HepG2 (cell line): ENCODE results near the gene AEN. TPM values are rescaled to one million over a fixed set of nuclear protein-coding genes. Genes with fewer than 3 reads are reported as not detected.

Experiments used
- ATM ChIP-seq: fragments of 450-650 bp; IDR thresholded peaks from 2 replicates; pipeline ENCODE4 v1.7.1; 2017; ENCODE audit warnings: mild to moderate bottlenecking, borderline replicate concordance
- BCL3 ChIP-seq: sonication (generic); formaldehyde crosslinking; IDR thresholded peaks from 2 replicates; pipeline ENCODE4 v1.5.1; 2020; ENCODE audit warnings: mild to moderate bottlenecking, missing genetic modification reagents, moderate library complexity
- BRD4 ChIP-seq: sonication (generic); formaldehyde crosslinking; IDR thresholded peaks from 2 replicates; pipeline ENCODE4 v1.4.0; 2020; ENCODE audit warnings: missing genetic modification reagents
- CHCHD3 ChIP-seq: sonication (generic); formaldehyde crosslinking; IDR thresholded peaks from 2 replicates; pipeline ENCODE4 v1.8.0; 2022; ENCODE audit warnings: mild to moderate bottlenecking, missing genetic modification reagents, moderate library complexity
- FOXJ3 ChIP-seq: sonication (generic); formaldehyde crosslinking; IDR thresholded peaks from 2 replicates; pipeline ENCODE4 v1.4.0; 2020; ENCODE audit warnings: missing genetic modification reagents, mild to moderate bottlenecking, borderline replicate concordance
- JDP2 ChIP-seq: sonication (generic); formaldehyde crosslinking; IDR thresholded peaks from 2 replicates; pipeline ENCODE4 v1.8.1; 2022; ENCODE audit warnings: missing genetic modification reagents, borderline replicate concordance
- KDM4B ChIP-seq: sonication (generic); formaldehyde crosslinking; IDR thresholded peaks from 2 replicates; pipeline ENCODE4 v1.4.0; 2020; ENCODE audit warnings: missing genetic modification reagents
- MAX ChIP-seq: IDR thresholded peaks from 2 replicates; pipeline ENCODE4 v1.6.1; 2012; ENCODE audit warnings: inconsistent platforms
- MNT ChIP-seq: fragments of 450-650 bp; IDR thresholded peaks from 2 replicates; pipeline ENCODE4 v1.6.1; 2016
- PAWR ChIP-seq: sonication (generic); formaldehyde crosslinking; IDR thresholded peaks from 2 replicates; pipeline ENCODE4 v1.4.0; 2020; ENCODE audit warnings: missing genetic modification reagents, mild to moderate bottlenecking, borderline replicate concordance
- POLR2G ChIP-seq: fragments of 200-400 bp; formaldehyde crosslinking; IDR thresholded peaks from 2 replicates; pipeline ENCODE4 v1.6.1; 2018; ENCODE audit warnings: mild to moderate bottlenecking, low read depth, low read length, moderate library complexity
- RFXANK ChIP-seq: IDR thresholded peaks from 2 replicates; pipeline ENCODE4 v1.6.1; 2016
- RFXAP ChIP-seq: sonication (generic); formaldehyde crosslinking; IDR thresholded peaks from 2 replicates; pipeline ENCODE4 v1.4.0; 2020; ENCODE audit warnings: missing genetic modification reagents, borderline replicate concordance
- SKIL ChIP-seq: sonication (generic); formaldehyde crosslinking; IDR thresholded peaks from 2 replicates; pipeline ENCODE4 v1.8.0; 2022; ENCODE audit warnings: missing genetic modification reagents, mild to moderate bottlenecking, moderate library complexity, borderline replicate concordance
- TMF1 ChIP-seq: sonication (generic); formaldehyde crosslinking; IDR thresholded peaks from 2 replicates; pipeline ENCODE4 v1.8.1; 2022; ENCODE audit warnings: low read depth, missing genetic modification reagents
- ZNF160 ChIP-seq: sonication (generic); formaldehyde crosslinking; IDR thresholded peaks from 2 replicates; pipeline ENCODE4 v1.8.0; 2022; ENCODE audit warnings: mild to moderate bottlenecking, inconsistent platforms, missing genetic modification reagents
- ZNF274 ChIP-seq: sonication (generic); formaldehyde crosslinking; IDR thresholded peaks from 2 replicates; pipeline ENCODE4 v1.5.1; 2020; ENCODE audit warnings: mild to moderate bottlenecking, missing genetic modification reagents
- ZNF275 ChIP-seq: sonication (generic); formaldehyde crosslinking; IDR thresholded peaks from 2 replicates; pipeline ENCODE4 v1.8.0; 2022; ENCODE audit warnings: missing genetic modification reagents, mild to moderate bottlenecking, inconsistent platforms, borderline replicate concordance
- ZNF337 ChIP-seq: sonication (generic); formaldehyde crosslinking; IDR thresholded peaks from 2 replicates; pipeline ENCODE4 v1.5.1; 2020; ENCODE audit warnings: missing genetic modification reagents, low read depth, mild to moderate bottlenecking, borderline replicate concordance
- ZNF33B ChIP-seq: sonication (generic); formaldehyde crosslinking; IDR thresholded peaks from 2 replicates; pipeline ENCODE4 v1.5.1; 2020; ENCODE audit warnings: mild to moderate bottlenecking, missing genetic modification reagents
- ZNF367 ChIP-seq: sonication (generic); formaldehyde crosslinking; IDR thresholded peaks from 2 replicates; pipeline ENCODE4 v1.4.0; 2020; ENCODE audit warnings: missing genetic modification reagents, borderline replicate concordance
- ZNF44 ChIP-seq: sonication (generic); formaldehyde crosslinking; IDR thresholded peaks from 2 replicates; pipeline ENCODE4 v1.5.1; 2020; ENCODE audit warnings: mild to moderate bottlenecking, missing genetic modification reagents
- ZNF572 ChIP-seq: sonication (generic); formaldehyde crosslinking; IDR thresholded peaks from 2 replicates; pipeline ENCODE4 v1.5.1; 2020; ENCODE audit warnings: mild to moderate bottlenecking, missing genetic modification reagents
- ZNF652 ChIP-seq: IDR thresholded peaks from 2 replicates; pipeline ENCODE4 v1.6.1; 2016; ENCODE audit warnings: low read depth, borderline replicate concordance
- ZNF777 ChIP-seq: sonication (generic); formaldehyde crosslinking; IDR thresholded peaks from 2 replicates; pipeline ENCODE4 v1.4.0; 2020; ENCODE audit warnings: missing genetic modification reagents
- polyA plus RNA-seq, 8 experiments: library from polyadenylated mRNA; depleted of rRNA in 3 of 8; stranded (reverse) in 7 of 8; unstranded in 1 of 8; fragments of >200 nt; fragmentation: Illumina TruSeq in 4 of 8; extraction: Trizol in 4 of 8; gene quantifications; 2 replicates each; pipeline versions ENCODE4 v1.2.1 to v1.2.3, GENCODE V29; 2011 to 2016; ENCODE audit warnings: low read depth in 4 of 8, missing spikeins in 1 of 8, mixed read lengths in 1 of 8; ENCODE audit not compliant: insufficient read depth in 1 of 8
- total RNA-seq, 5 experiments: library from RNA; depleted of rRNA; stranded (reverse); fragments of >200 nt; fragmentation: Illumina TruSeq; extraction: Trizol; gene quantifications; 2 replicates each; pipeline ENCODE4 v1.2.3, GENCODE V29; 2016; ENCODE audit warnings: low read depth in 1 of 5

The AEN gene
- total and polyA plus RNA-seq, 2 of the 13 experiments (the other 11 are each of a cell fraction or from before 2014, with no cell fraction given): 51.3 to 118 TPM

- no peak for TF ChIP-seq ZNF652 (CRISPR knock-in tag)
- no peak for TF ChIP-seq FOXJ3
- TF ChIP-seq SKIL: no peak
- TF ChIP-seq RFXANK (CRISPR knock-in tag): no peak
- TF ChIP-seq ZNF337 (CRISPR knock-in tag): no peak
- no peak for TF ChIP-seq ZNF777 (CRISPR knock-in tag)
- peak; percentile 79 for TF ChIP-seq POLR2G
- no peak for TF ChIP-seq ZNF33B
- TF ChIP-seq ZNF275 (CRISPR knock-in tag): no peak
- no peak for TF ChIP-seq ZNF572 (CRISPR knock-in tag)
- no peak for TF ChIP-seq RFXAP
- TF ChIP-seq JDP2 (CRISPR knock-in tag): no peak
- TF ChIP-seq ZNF160: no peak
- no peak for TF ChIP-seq ATM
- TF ChIP-seq MNT: no peak
- TF ChIP-seq PAWR (CRISPR knock-in tag): no peak
- no peak for TF ChIP-seq ZNF367 (CRISPR knock-in tag)
- TF ChIP-seq TMF1 (CRISPR knock-in tag): no peak
- TF ChIP-seq ZNF44 (CRISPR knock-in tag): no peak
- TF ChIP-seq MAX: 0 out of 2 replicates have a peak, but pooled peaks have one; percentile 37
- no peak for TF ChIP-seq BRD4
- no peak for TF ChIP-seq ZNF274 (CRISPR knock-in tag)
- no peak for TF ChIP-seq CHCHD3 (CRISPR knock-in tag)
- no peak for TF ChIP-seq KDM4B (CRISPR knock-in tag)
- no peak for TF ChIP-seq BCL3
Observed at GRCh38 chr15:88621789-88622604, 857 bp downstream of the AEN start (continued).
